AG09309 (cell line): ENCODE measurements around the gene STX8.

Experiments
- DNase-seq: peaks from one replicate; pipeline ENCODE4 v3.0.0-alpha.2; 2010; ENCODE audit warnings: low read depth
- H3K4me3 ChIP-seq: 2 replicates; pipeline ENCODE4 v1.5.1; 2011; ENCODE audit warnings: mild to moderate bottlenecking, low read depth, low read length, moderate library complexity; ENCODE audit not compliant: control insufficient read depth
- TF ChIP-seq, protein P1 (sequence below): IDR thresholded peaks from 2 replicates; pipeline ENCODE4 v1.5.1; 2011; ENCODE audit warnings: mild to moderate bottlenecking, low read depth, low read length, inconsistent platforms; ENCODE audit not compliant: insufficient read depth, control insufficient read depth; ENCODE audit errors: missing control alignments

STX8 gene

DNA sequence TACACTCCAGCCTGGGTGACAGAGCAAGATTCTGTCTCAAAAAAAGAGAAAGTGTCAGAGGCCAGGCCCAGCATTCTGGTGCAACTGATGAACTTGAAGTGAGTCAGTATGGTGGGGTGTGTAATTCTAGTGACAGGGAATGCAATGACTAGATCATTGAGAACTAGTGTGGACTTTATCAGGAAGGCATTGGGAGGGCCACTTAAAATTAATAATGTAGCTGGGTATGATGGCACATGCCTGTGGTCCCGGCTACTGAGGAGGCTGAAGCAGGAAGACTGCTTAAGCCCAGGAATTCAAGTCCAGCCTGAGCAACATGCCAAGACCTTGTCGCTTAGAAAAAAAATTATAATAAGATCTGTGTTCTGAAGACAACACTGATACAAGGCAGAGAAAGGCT is 90.8 kb downstream of the STX8 start:
- TF ChIP-seq, protein P1, sequence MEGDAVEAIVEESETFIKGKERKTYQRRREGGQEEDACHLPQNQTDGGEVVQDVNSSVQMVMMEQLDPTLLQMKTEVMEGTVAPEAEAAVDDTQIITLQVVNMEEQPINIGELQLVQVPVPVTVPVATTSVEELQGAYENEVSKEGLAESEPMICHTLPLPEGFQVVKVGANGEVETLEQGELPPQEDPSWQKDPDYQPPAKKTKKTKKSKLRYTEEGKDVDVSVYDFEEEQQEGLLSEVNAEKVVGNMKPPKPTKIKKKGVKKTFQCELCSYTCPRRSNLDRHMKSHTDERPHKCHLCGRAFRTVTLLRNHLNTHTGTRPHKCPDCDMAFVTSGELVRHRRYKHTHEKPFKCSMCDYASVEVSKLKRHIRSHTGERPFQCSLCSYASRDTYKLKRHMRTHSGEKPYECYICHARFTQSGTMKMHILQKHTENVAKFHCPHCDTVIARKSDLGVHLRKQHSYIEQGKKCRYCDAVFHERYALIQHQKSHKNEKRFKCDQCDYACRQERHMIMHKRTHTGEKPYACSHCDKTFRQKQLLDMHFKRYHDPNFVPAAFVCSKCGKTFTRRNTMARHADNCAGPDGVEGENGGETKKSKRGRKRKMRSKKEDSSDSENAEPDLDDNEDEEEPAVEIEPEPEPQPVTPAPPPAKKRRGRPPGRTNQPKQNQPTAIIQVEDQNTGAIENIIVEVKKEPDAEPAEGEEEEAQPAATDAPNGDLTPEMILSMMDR, result no peak
- H3K4me3 ChIP-seq, result no peak overlapping the region
- DNase-seq, result no peak

DNA sequence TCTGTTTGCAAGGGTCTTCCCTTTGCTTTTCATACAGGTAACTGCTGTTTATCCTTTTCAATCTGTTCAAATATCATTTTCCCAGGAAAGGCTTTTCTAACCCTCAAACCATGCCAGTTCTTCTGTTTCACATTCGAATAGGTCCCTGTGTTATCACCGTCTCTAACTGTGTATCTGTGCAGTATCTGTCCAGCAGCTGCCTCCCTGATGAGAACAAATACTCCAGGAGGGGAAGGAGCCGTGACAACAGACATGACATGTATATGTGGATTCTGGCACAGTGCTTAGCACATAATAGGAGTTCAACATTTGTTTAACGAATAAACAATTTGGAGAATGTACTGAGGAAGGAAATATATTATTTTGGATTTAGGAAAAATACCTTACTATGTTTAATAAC is 95.7 kb downstream of the STX8 start:
- DNase-seq, result no peak
- TF ChIP-seq, protein P1, result no peak
- no peak overlapping the region for H3K4me3 ChIP-seq

DNA sequence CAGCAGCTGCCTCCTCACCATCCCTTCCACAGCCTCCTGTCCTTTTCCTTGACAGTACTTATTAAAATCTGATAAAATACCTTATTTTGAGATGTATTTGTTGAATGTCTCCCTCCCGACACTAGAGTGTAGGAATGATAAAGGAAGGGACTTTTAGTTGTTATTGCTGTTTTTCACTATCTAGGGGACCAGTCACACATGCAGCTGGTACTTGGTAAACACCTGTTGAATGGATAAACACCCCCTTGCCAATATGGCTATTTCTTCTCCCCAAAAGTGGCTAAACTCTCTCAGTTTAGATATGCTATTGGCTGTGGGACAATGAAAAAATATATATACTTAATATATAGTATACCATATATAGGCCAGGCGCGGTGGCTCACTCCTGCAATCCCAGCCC is 96.7 kb downstream of the STX8 start:
- H3K4me3 ChIP-seq, result no peak overlapping the region
- TF ChIP-seq, protein P1, result no peak
- DNase-seq, result no peak

GRCh38 chr17:9475101-9475658 is 100.4 kb downstream of the STX8 start:
- TF ChIP-seq, protein P1, result no peak
- DNase-seq, result no peak
- no peak overlapping the region for H3K4me3 ChIP-seq

- H3K4me3 ChIP-seq, result no peak overlapping the region
- TF ChIP-seq, protein P1, result no peak
- no peak for DNase-seq
These were observed 101.9 kb downstream of the STX8 start for GRCh38 chr17:9473711-9474110.

DNA sequence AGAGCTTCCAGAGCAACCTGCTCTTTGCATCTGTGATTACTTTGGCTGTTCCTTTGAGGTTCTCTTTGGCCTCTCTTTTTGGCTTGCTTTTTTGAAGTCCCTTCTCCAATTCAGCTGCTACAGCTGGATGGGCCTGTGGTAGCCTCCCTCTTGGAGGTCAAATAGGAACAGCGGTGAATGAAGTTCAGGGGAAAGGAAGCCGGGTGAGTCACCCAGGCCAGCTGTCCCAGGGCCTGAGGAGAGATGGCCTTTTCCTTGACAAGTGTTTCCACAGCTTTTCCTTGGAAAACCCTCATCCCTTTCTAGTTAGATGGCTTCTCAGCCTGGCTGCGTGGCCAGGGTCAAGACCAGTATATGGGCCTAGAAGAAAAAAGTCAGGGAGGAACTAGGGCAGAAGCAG is 103.1 kb downstream of the STX8 start:
- DNase-seq, result no peak
- H3K4me3 ChIP-seq, result no peak overlapping the region
- TF ChIP-seq, protein P1, result no peak

DNA sequence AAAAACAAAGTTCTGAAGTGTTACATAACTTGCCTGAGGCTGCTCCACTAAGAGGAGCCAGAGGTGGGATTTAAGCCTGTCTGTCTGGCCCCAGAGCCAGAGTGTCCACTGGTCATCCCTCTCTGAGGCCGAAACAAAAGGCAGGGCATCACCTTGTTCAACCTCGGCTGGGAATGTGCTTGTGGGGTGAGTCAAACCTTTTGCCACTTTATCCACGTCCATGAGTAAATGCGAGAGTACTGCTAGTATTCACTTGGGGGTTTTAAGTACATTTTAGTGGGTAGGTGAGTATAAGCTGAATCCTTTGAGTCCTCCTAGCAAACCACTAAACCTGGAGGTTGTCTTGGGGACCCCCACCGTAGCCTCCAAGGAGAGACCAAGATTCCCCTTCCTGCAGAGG is 103.5 kb downstream of the STX8 start:
- no peak for DNase-seq
- TF ChIP-seq, protein P1, result no peak
- H3K4me3 ChIP-seq, result no peak overlapping the region
